HepG2 (cell line): ENCODE results near the gene SLC6A9. TPM values are rescaled to one million over a fixed set of nuclear protein-coding genes. Genes with fewer than 3 reads are reported as not detected.

ENCODE experiments used
- CREB1 ChIP-seq, 2 experiments: fragments of 450-650 bp in 1 of 2; IDR thresholded peaks; 2 replicates each; pipeline ENCODE4 v1.6.1; 2016 to 2017; ENCODE audit warnings: control low read depth in 1 of 2, mild to moderate bottlenecking in 1 of 2, missing compliant biosample characterization in 1 of 2, missing genetic modification characterization in 1 of 2
- ETV5 ChIP-seq: IDR thresholded peaks from 2 replicates; pipeline ENCODE4 v1.6.1; 2018; ENCODE audit warnings: missing biosample characterization, missing genetic modification reagents, inconsistent platforms, borderline replicate concordance
- HNF4A ChIP-seq: sonication (generic); formaldehyde crosslinking; IDR thresholded peaks from 2 replicates; pipeline ENCODE4 v1.4.0; 2020; ENCODE audit warnings: missing genetic modification reagents
- KDM5B ChIP-seq: sonication (generic); formaldehyde crosslinking; IDR thresholded peaks from 2 replicates; pipeline ENCODE4 v1.4.0; 2020; ENCODE audit warnings: missing genetic modification reagents, mild to moderate bottlenecking, borderline replicate concordance
- NBN ChIP-seq: fragments of 450-650 bp; conservative IDR thresholded peaks from 2 replicates; pipeline ENCODE4 v1.6.1; 2017
- NFE2L2 ChIP-seq: fragments of 150-350 bp; IDR thresholded peaks from 2 replicates; pipeline ENCODE4 v1.6.1; 2014; ENCODE audit warnings: low read length
- NR1H2 ChIP-seq: sonication (generic); formaldehyde crosslinking; IDR thresholded peaks from 2 replicates; pipeline ENCODE4 v1.8.1; 2022; ENCODE audit warnings: low read depth, missing genetic modification reagents, borderline replicate concordance
- POLR2AphosphoS2 ChIP-seq: IDR thresholded peaks from 2 replicates; pipeline ENCODE4 v1.6.1; 2011; ENCODE audit warnings: low read depth, low read length, improper control_type of control experiment
- SRY ChIP-seq: sonication (generic); formaldehyde crosslinking; IDR thresholded peaks from 2 replicates; pipeline ENCODE4 v1.8.0; 2022; ENCODE audit warnings: mild to moderate bottlenecking, missing genetic modification reagents
- ZBTB7B ChIP-seq: sonication (generic); formaldehyde crosslinking; IDR thresholded peaks from 2 replicates; pipeline ENCODE4 v1.4.0; 2020; ENCODE audit warnings: missing genetic modification reagents
- ZFX ChIP-seq: sonication (generic); formaldehyde crosslinking; IDR thresholded peaks from 2 replicates; pipeline ENCODE4 v1.4.0; 2020; ENCODE audit warnings: mild to moderate bottlenecking, low read depth, missing genetic modification reagents, moderate library complexity
- ZKSCAN1 ChIP-seq: fragments of 150-350 bp; IDR thresholded peaks from 2 replicates; pipeline ENCODE4 v1.6.1; 2014; ENCODE audit warnings: low read length
- ZNF549 ChIP-seq: sonication (generic); formaldehyde crosslinking; IDR thresholded peaks from 2 replicates; pipeline ENCODE4 v1.5.0; 2020; ENCODE audit warnings: missing genetic modification reagents
- ZNF629 ChIP-seq: sonication (generic); formaldehyde crosslinking; conservative IDR thresholded peaks from 2 replicates; pipeline ENCODE4 v1.5.0; 2020; ENCODE audit warnings: missing genetic modification reagents
- ZNF775 ChIP-seq: sonication (generic); formaldehyde crosslinking; IDR thresholded peaks from 2 replicates; pipeline ENCODE4 v1.4.0; 2020; ENCODE audit warnings: missing genetic modification reagents, mild to moderate bottlenecking, moderate library complexity, borderline replicate concordance
- ZNF777 ChIP-seq: sonication (generic); formaldehyde crosslinking; IDR thresholded peaks from 2 replicates; pipeline ENCODE4 v1.4.0; 2020; ENCODE audit warnings: missing genetic modification reagents
- ZNF781 ChIP-seq: sonication (generic); formaldehyde crosslinking; IDR thresholded peaks from 2 replicates; pipeline ENCODE4 v1.5.1; 2020; ENCODE audit warnings: borderline replicate concordance, mild to moderate bottlenecking, missing genetic modification reagents; ENCODE audit errors: not compliant biosample characterization
- polyA plus RNA-seq, 8 experiments: library from polyadenylated mRNA; depleted of rRNA in 3 of 8; stranded (reverse) in 7 of 8; unstranded in 1 of 8; fragments of >200 nt; fragmentation: Illumina TruSeq in 4 of 8; extraction: Trizol in 4 of 8; gene quantifications; 2 replicates each; pipeline versions ENCODE4 v1.2.1 to v1.2.3, GENCODE V29; 2011 to 2016; ENCODE audit warnings: low read depth in 4 of 8, missing spikeins in 1 of 8, mixed read lengths in 1 of 8; ENCODE audit not compliant: insufficient read depth in 1 of 8
- total RNA-seq, 5 experiments: library from RNA; depleted of rRNA; stranded (reverse); fragments of >200 nt; fragmentation: Illumina TruSeq; extraction: Trizol; gene quantifications; 2 replicates each; pipeline ENCODE4 v1.2.3, GENCODE V29; 2016; ENCODE audit warnings: low read depth in 1 of 5
- TF ChIP-seq, protein P1 (sequence below): sonication (generic); formaldehyde crosslinking; IDR thresholded peaks from 2 replicates; pipeline ENCODE4 v1.4.0; 2020; ENCODE audit warnings: missing genetic modification reagents, borderline replicate concordance
- TF ChIP-seq, protein P2 (sequence below): sonication (generic); formaldehyde crosslinking; IDR thresholded peaks from 2 replicates; pipeline ENCODE4 v1.4.0; 2020; ENCODE audit warnings: missing genetic modification reagents
- TF ChIP-seq, protein P3 (sequence below): sonication (generic); formaldehyde crosslinking; IDR thresholded peaks from 2 replicates; pipeline ENCODE4 v1.8.0; 2022; ENCODE audit warnings: missing genetic modification reagents, mild to moderate bottlenecking, borderline replicate concordance
- TF ChIP-seq, protein P4 (sequence below): sonication (generic); formaldehyde crosslinking; IDR thresholded peaks from 2 replicates; pipeline ENCODE4 v1.4.0; 2020; ENCODE audit warnings: missing genetic modification reagents

SLC6A9 gene
- total and polyA plus RNA-seq, 2 of the 13 experiments (the other 11 are each of a cell fraction or from before 2014, with no cell fraction given): 8.5 to 9.9 TPM

DNA sequence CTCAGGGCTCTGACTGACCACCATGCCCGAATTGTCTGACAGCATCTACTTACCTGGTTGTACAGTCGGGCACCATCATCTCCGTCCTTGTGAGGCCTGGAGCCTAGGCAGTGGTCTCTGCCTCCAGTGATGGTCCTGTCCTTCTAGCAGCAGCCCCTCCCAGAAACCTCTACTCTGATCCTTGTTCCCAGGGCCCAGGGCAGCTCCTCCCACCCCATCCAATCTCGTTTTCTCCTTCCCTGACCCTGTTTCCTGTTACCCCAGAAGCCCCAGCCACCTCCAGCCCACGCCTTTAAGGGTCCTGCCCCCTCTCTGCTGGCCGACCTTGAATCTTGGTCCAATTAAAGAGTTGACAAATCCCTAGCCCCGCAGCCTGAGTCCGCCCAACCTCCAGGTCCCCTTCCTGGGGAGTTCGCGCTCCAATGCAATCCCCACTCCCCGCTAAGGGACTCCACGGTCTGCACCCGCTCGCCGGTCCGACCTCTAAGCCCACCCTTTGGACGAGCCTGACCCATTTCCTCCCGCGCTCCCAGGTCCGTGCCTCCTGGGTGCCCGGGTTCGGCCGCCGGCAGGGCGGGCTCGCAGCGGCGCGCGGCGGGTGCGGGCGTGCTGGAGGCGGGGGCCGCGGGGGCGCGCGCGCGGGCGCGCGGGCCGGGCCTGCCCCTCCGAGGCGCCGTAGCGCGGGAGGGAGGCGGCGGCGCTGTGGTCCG is 52.6 kb downstream of the SLC6A9 start, which contains the start of gene B4GALT2 (continued):
- 0 out of 2 replicates have a peak, but pooled peaks have one; percentile 14 for TF ChIP-seq NR1H2
- no peak for TF ChIP-seq ZNF775 (CRISPR knock-in tag)
- TF ChIP-seq, protein P1, sequence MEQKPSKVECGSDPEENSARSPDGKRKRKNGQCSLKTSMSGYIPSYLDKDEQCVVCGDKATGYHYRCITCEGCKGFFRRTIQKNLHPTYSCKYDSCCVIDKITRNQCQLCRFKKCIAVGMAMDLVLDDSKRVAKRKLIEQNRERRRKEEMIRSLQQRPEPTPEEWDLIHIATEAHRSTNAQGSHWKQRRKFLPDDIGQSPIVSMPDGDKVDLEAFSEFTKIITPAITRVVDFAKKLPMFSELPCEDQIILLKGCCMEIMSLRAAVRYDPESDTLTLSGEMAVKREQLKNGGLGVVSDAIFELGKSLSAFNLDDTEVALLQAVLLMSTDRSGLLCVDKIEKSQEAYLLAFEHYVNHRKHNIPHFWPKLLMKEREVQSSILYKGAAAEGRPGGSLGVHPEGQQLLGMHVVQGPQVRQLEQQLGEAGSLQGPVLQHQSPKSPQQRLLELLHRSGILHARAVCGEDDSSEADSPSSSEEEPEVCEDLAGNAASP (CRISPR knock-in tag): peak; percentile 37; the same call in 1 of the 2 replicates
- no peak for TF ChIP-seq ETV5 (CRISPR knock-in tag)
- TF ChIP-seq, protein P2, sequence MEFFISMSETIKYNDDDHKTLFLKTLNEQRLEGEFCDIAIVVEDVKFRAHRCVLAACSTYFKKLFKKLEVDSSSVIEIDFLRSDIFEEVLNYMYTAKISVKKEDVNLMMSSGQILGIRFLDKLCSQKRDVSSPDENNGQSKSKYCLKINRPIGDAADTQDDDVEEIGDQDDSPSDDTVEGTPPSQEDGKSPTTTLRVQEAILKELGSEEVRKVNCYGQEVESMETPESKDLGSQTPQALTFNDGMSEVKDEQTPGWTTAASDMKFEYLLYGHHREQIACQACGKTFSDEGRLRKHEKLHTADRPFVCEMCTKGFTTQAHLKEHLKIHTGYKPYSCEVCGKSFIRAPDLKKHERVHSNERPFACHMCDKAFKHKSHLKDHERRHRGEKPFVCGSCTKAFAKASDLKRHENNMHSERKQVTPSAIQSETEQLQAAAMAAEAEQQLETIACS (CRISPR knock-in tag): peak; percentile 90
- TF ChIP-seq ZKSCAN1: 0 out of 2 replicates have a peak, but pooled peaks have one; percentile 15
- no peak for TF ChIP-seq ZBTB7B
- TF ChIP-seq NFE2L2: no peak
- TF ChIP-seq SRY (CRISPR knock-in tag): 0 out of 2 replicates have a peak, but pooled peaks have one; percentile 49
- TF ChIP-seq ZNF549 (CRISPR knock-in tag): no peak
- TF ChIP-seq KDM5B: peak; percentile 61; the same call in 1 of the 2 replicates
- 0 out of 2 replicates have a peak, but pooled peaks have one; percentile 21 for TF ChIP-seq ZNF777 (CRISPR knock-in tag)
- TF ChIP-seq ZNF629 (CRISPR knock-in tag): no peak
- TF ChIP-seq POLR2AphosphoS2: no peak
- TF ChIP-seq ZNF781: peak; percentile 38
- TF ChIP-seq ZFX (CRISPR knock-in tag): peak; percentile 67
- TF ChIP-seq, protein P3, sequence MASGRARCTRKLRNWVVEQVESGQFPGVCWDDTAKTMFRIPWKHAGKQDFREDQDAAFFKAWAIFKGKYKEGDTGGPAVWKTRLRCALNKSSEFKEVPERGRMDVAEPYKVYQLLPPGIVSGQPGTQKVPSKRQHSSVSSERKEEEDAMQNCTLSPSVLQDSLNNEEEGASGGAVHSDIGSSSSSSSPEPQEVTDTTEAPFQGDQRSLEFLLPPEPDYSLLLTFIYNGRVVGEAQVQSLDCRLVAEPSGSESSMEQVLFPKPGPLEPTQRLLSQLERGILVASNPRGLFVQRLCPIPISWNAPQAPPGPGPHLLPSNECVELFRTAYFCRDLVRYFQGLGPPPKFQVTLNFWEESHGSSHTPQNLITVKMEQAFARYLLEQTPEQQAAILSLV: 0 out of 2 replicates have a peak, but pooled peaks have one; percentile 83
- TF ChIP-seq, protein P4, sequence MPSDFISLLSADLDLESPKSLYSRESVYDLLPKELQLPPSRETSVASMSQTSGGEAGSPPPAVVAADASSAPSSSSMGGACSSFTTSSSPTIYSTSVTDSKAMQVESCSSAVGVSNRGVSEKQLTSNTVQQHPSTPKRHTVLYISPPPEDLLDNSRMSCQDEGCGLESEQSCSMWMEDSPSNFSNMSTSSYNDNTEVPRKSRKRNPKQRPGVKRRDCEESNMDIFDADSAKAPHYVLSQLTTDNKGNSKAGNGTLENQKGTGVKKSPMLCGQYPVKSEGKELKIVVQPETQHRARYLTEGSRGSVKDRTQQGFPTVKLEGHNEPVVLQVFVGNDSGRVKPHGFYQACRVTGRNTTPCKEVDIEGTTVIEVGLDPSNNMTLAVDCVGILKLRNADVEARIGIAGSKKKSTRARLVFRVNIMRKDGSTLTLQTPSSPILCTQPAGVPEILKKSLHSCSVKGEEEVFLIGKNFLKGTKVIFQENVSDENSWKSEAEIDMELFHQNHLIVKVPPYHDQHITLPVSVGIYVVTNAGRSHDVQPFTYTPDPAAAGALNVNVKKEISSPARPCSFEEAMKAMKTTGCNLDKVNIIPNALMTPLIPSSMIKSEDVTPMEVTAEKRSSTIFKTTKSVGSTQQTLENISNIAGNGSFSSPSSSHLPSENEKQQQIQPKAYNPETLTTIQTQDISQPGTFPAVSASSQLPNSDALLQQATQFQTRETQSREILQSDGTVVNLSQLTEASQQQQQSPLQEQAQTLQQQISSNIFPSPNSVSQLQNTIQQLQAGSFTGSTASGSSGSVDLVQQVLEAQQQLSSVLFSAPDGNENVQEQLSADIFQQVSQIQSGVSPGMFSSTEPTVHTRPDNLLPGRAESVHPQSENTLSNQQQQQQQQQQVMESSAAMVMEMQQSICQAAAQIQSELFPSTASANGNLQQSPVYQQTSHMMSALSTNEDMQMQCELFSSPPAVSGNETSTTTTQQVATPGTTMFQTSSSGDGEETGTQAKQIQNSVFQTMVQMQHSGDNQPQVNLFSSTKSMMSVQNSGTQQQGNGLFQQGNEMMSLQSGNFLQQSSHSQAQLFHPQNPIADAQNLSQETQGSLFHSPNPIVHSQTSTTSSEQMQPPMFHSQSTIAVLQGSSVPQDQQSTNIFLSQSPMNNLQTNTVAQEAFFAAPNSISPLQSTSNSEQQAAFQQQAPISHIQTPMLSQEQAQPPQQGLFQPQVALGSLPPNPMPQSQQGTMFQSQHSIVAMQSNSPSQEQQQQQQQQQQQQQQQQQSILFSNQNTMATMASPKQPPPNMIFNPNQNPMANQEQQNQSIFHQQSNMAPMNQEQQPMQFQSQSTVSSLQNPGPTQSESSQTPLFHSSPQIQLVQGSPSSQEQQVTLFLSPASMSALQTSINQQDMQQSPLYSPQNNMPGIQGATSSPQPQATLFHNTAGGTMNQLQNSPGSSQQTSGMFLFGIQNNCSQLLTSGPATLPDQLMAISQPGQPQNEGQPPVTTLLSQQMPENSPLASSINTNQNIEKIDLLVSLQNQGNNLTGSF (CRISPR knock-in tag): no peak
- TF ChIP-seq NBN: no peak
- no peak for TF ChIP-seq CREB1 (IDR thresholded peaks at IDR 0.05)
- TF ChIP-seq CREB1 (CRISPR knock-in tag; IDR thresholded peaks at IDR 0.05): peak; percentile 18; the same call in 1 of the 2 replicates
- TF ChIP-seq HNF4A (CRISPR knock-in tag): 0 out of 2 replicates have a peak, but pooled peaks have one; percentile 13
